Myometrial cell (primary cell): ENCODE results near the gene CHFR. TPM values are rescaled to one million over a fixed set of nuclear protein-coding genes. Genes with fewer than 3 reads are reported as not detected.

Experiments used
- total RNA-seq: library from RNA; depleted of rRNA; stranded (reverse); fragments of >200 nt; gene quantifications from 2 replicates; pipeline ENCODE4 v1.2.3, GENCODE V29; 2015

The CHFR gene, protein sequence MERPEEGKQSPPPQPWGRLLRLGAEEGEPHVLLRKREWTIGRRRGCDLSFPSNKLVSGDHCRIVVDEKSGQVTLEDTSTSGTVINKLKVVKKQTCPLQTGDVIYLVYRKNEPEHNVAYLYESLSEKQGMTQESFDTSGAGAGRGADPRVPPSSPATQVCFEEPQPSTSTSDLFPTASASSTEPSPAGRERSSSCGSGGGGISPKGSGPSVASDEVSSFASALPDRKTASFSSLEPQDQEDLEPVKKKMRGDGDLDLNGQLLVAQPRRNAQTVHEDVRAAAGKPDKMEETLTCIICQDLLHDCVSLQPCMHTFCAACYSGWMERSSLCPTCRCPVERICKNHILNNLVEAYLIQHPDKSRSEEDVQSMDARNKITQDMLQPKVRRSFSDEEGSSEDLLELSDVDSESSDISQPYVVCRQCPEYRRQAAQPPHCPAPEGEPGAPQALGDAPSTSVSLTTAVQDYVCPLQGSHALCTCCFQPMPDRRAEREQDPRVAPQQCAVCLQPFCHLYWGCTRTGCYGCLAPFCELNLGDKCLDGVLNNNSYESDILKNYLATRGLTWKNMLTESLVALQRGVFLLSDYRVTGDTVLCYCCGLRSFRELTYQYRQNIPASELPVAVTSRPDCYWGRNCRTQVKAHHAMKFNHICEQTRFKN
- 33.5 and 39.5 TPM in 2 replicates for total RNA-seq

DNA sequence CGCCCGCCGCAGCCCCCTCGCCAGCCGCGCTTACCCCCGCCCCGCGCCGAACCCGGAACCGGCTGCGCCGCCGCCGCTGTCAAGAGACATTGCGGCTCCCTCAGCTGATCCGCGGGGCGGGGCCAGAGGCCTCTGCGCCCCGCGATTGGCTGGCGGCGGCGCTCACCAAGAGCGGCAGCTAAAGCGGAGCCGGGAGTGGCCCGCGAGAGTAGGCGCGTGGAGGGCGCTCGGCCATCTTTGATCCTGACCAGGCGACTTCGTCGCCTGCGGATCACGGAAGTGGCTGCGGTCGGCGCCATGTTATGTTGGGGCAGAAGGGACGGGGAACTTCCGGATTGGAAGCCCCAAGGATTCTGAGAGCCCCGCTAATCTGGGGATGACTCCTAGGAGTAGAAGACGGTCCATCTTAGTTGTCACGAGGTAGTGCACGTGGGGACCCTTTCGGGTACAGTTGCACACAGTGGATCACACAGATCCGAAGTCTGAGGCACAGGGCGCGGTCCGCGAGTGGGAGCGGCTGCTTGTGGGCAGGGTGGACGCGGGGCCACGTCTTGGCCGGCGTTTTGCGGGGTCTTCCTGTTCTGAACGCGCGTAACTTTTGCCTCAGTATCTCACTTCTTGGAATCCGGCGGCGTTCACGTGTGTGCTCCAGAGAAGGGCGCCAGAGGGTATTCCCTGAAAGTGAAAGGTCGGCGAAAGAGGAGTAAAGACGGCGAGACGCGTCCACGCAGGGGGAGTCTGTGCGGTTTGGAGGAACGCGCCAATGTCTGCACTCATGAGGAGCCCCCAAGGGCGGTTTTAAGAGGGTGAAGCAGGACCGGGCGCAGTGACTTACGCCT, at the start of gene CHFR:
TSS of gene CHFR (minus strand) at position 93 of the 839 bp plus-strand sequence. CDS start 277 bp downstream, outside the sequence.

DNA sequence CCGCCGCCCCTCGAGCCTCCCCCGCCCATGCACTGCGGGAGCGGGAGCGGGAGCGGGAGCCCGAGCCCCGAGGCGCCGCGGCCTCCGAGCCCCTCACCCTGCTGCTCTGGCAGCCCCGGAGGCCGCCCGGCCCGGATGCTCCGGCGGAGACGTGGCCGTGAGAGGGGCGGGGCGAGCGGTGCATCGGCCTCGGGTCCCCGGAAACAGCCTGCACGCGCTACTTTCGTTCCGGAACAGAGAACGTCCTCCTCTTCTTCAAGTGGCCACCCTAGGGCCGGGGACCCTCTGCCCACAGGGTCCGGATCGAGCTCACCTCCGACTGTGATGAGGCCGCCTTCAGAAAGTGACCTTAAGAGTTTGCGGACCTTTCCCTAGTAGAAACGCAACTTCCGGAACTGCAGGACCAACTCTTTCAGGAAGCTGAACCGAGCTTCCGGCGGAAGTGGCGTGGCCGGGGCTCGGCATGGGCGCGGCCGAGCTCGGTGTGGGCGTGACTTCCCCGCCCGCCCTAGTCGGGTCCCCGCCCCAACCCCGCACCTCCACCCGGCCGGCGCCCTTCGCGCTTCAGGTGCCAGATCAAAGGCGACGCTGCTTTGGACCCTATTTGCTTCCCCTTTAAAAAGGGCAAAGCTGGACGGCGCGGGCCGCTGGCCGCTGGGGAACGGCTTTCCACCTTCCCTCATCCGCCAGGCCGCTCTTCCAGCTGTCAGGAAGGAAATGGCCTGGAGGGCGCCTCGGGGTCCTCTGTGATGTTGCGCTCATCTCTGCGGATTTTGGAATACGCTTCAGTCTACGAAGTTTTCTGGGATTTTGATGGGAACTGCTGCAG, 58.5 kb downstream of the CHFR start, which contains the start of gene GOLGA3:
TSS of gene GOLGA3 (minus strand) at position 164 of the 829 bp plus-strand sequence. CDS start 6,741 bp downstream, outside the sequence.

Other genes with a start within 250 kb of the CHFR start
- 15.9 and 21.8 TPM in 2 replicates for gene POLE, start 200.3 kb downstream of the CHFR start, total RNA-seq
- gene PXMP2, start 200.0 kb downstream of the CHFR start, total RNA-seq: 25.9 and 40.1 TPM in 2 replicates
- 32.3 and 39.2 TPM in 2 replicates for gene PGAM5, start 176.8 kb downstream of the CHFR start, total RNA-seq
- 51.3 and 58.5 TPM in 2 replicates for gene ANKLE2, start 125.8 kb downstream of the CHFR start, total RNA-seq
- gene GOLGA3, start 58.7 kb downstream of the CHFR start, total RNA-seq: 58.5 and 74.6 TPM in 2 replicates
- 2.1 and 3.5 TPM in 2 replicates for gene ZNF605, start 68.7 kb upstream of the CHFR start, total RNA-seq
- 3.4 and 3.5 TPM in 2 replicates for gene ZNF26, start 98.8 kb upstream of the CHFR start, total RNA-seq
- gene ZNF84, start 149.9 kb upstream of the CHFR start, total RNA-seq: 6.9 and 12.1 TPM in 2 replicates
- 8.2 and 8.9 TPM in 2 replicates for gene ZNF140, start 193.3 kb upstream of the CHFR start, total RNA-seq
- gene ZNF891, start 242.7 kb upstream of the CHFR start, total RNA-seq: 0.29 and 0.35 TPM in 2 replicates
- 1.1 and 6.1 TPM in 2 replicates for gene ZNF10, start 243.0 kb upstream of the CHFR start, total RNA-seq